A673 (cell line): Measurements from ENCODE around the gene SOX30. TPM values are rescaled to one million over a fixed set of nuclear protein-coding genes. Genes with fewer than 3 reads are reported as not detected.

Experiments used
- BruUV-seq: library from RNA; stranded (reverse); fragments of 400-500 nt; replicated peaks from 2 replicates; lab custom pipeline; 2021; lab: Mats Ljungman, UMichigan
- CTCF ChIA-PET: fragments of 300-600 bp; sonication (Branson Sonifier 250); formaldehyde crosslinking; loops from one replicate; lab custom pipeline; 2022; ENCODE audit warnings: antibody characterized with exemption; lab: Charles Lee
- POLR2A ChIA-PET: fragments of 300-600 bp; sonication (Branson Sonifier 250); formaldehyde crosslinking; loops from one replicate; lab custom pipeline; 2022; ENCODE audit warnings: antibody characterized with exemption; ENCODE audit not compliant: low non-redundant PET; lab: Charles Lee
- DNase-seq: peaks from one replicate; pipeline ENCODE4 v3.0.0-alpha.2; 2015; ENCODE audit warnings: low spot score
- H3K27ac ChIP-seq: fragments of 200-600 bp; sonication (generic); 2 replicates; pipeline ENCODE4 v1.5.1; 2016; ENCODE audit warnings: mixed run types, low read depth, mild to moderate bottlenecking, mixed read lengths, antibody characterized with exemption, low read length; ENCODE audit not compliant: poor library complexity, severe bottlenecking
- H3K27me3 ChIP-seq: fragments of 200-600 bp; sonication (generic); replicated peaks from 2 replicates; pipeline ENCODE4 v1.6.1; 2017; ENCODE audit warnings: mixed run types, low read depth, mild to moderate bottlenecking, mixed read lengths, antibody characterized with exemption, low read length; ENCODE audit not compliant: insufficient read depth, poor library complexity
- H3K36me3 ChIP-seq: fragments of 200-600 bp; sonication (generic); 2 replicates; pipeline ENCODE4 v1.6.1; 2016; ENCODE audit warnings: mixed run types, mild to moderate bottlenecking, mixed read lengths, antibody characterized with exemption, low read length; ENCODE audit not compliant: insufficient read depth, poor library complexity, severe bottlenecking
- H3K4me1 ChIP-seq: fragments of 200-600 bp; sonication (generic); 2 replicates; pipeline ENCODE4 v1.6.1; 2017; ENCODE audit warnings: mixed run types, mild to moderate bottlenecking, mixed read lengths, antibody characterized with exemption, low read length; ENCODE audit not compliant: insufficient read depth, poor library complexity, severe bottlenecking
- H3K4me3 ChIP-seq: fragments of 200-600 bp; sonication (generic); 2 replicates; pipeline ENCODE4 v1.5.1; 2016; ENCODE audit warnings: low read depth, mixed run types, mild to moderate bottlenecking, mixed read lengths, low read length; ENCODE audit not compliant: poor library complexity, severe bottlenecking
- H3K9me3 ChIP-seq: fragments of 200-600 bp; sonication (generic); 2 replicates; pipeline ENCODE4 v1.6.1; 2016; ENCODE audit warnings: mixed run types, low read depth, mild to moderate bottlenecking, mixed read lengths, antibody characterized with exemption, low read length; ENCODE audit not compliant: poor library complexity, severe bottlenecking
- CTCF ChIP-seq: fragments of 300-800, 200-600 bp; sonication (generic); conservative IDR thresholded peaks from 2 replicates; pipeline ENCODE4 v1.5.1; 2017; ENCODE audit warnings: low read depth, mild to moderate bottlenecking, antibody characterized with exemption, low read length, moderate library complexity, mixed read lengths
- EZH2 ChIP-seq: fragments of 200-600 bp; sonication (generic); IDR thresholded peaks from 2 replicates; pipeline ENCODE4 v1.6.1; 2017; ENCODE audit warnings: borderline replicate concordance, low read depth, mild to moderate bottlenecking, mixed read lengths, antibody characterized with exemption, low read length; ENCODE audit not compliant: poor library complexity, severe bottlenecking
- intact Hi-C: fragments of 100-400 bp; cut with micrococcal nuclease; formaldehyde crosslinking; loops from one replicate; pipeline ENCODE4 v1.10.0; 2022; ENCODE audit not compliant: unreplicated experiment
- total RNA-seq: library from RNA; stranded (reverse); gene quantifications from 2 replicates; pipeline ENCODE4 v1.2.3, GENCODE V29; 2021

The SOX30 gene
- total RNA-seq, 1 experiment from 2014 or later: not detected

GRCh38 chr5:157668356-157668755 is 16.1 kb upstream of the SOX30 start:
- Histone ChIP-seq H3K36me3 (no peaks in the 10 kb centered on the region), H3K4me1 (peaks cover 7% of the 10 kb centered on the region), H3K27ac (no peak overlapping the region), H3K9me3 (no peaks in the 10 kb centered on the region), H3K4me3 (no peak overlapping the region), H3K27me3 (peaks cover 10% of the 10 kb centered on the region)
- DNase-seq: no peak
- CTCF ChIA-PET: interaction anchor here (1.0 kb wide), 1 partner anchor 50 kb away, joined by 17 read pairs; no protein-coding TSS in a partner anchor
- no peak for TF ChIP-seq CTCF
- no peak for TF ChIP-seq EZH2
- no TSS peak for BruUV-seq
- intact Hi-C loops: no loop called here
- POLR2A ChIA-PET: interaction anchor here (0.6 kb wide), 1 partner anchor 15 kb away, joined by 3 read pairs; no protein-coding TSS in a partner anchor

GRCh38 chr5:157665467-157666070 is 13.3 kb upstream of the SOX30 start:
- BruUV-seq: no TSS peak
- CTCF ChIA-PET: no interaction called here
- TF ChIP-seq CTCF (no peak), EZH2 (no peak)
- Histone ChIP-seq H3K36me3 (no peaks in the 10 kb centered on the region), H3K27ac (no peak overlapping the region), H3K27me3 (peaks cover 7% of the 10 kb centered on the region), H3K4me3 (no peak overlapping the region), H3K4me1 (peaks cover 4% of the 10 kb centered on the region), H3K9me3 (peaks cover 4% of the 10 kb centered on the region)
- no peak for DNase-seq
- POLR2A ChIA-PET: no interaction called here
- intact Hi-C loops: no loop called here

GRCh38 chr5:157659868-157660660 is 7.8 kb upstream of the SOX30 start:
- Histone ChIP-seq H3K9me3 (peaks cover 11% of the 10 kb centered on the region), H3K27ac (no peak overlapping the region), H3K4me3 (no peak overlapping the region), H3K27me3 (no peaks in the 10 kb centered on the region), H3K4me1 (no peaks in the 10 kb centered on the region), H3K36me3 (no peaks in the 10 kb centered on the region)
- no peak for TF ChIP-seq EZH2
- TF ChIP-seq CTCF: no peak
- BruUV-seq: no TSS peak
- CTCF ChIA-PET: no interaction called here
- intact Hi-C loops: no loop called here
- DNase-seq: no peak
- POLR2A ChIA-PET: no interaction called here
